ENCODE results near the gene PVR. TPM values are rescaled to one million over a fixed set of nuclear protein-coding genes. Genes with fewer than 3 reads are reported as not detected.

Gene PVR
- polyA plus RNA-seq, 1 donor from 2014 or later, result 19.1 TPM

DNA sequence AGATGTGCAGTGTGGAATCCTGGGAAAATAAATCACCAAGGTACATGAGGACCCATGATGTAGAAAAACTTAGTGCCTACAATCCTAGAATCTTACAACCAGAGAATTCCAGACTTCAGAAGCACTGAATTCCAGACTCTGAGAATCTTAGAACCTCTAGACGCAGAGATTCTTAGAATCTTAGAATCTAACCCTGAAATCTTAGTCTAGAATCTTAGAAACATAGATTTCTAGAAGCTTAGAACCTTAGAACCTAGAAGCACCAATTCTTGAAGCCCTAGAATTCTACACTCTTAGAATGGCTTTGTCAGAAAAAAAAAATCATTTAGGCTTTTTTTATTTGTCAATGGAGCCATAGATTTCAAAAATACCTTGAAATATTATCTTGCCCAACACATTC, 61.3 kb downstream of the PVR start:
- no peak overlapping the region for H3K4me3 ChIP-seq (ENCODE audit: low read length)
- no peak for TF ChIP-seq CTCF (IDR thresholded peaks at IDR 0.05; ENCODE audit: poor library complexity, severe bottlenecking)
- no peak for TF ChIP-seq RAD21 (conservative IDR thresholded peaks at IDR 0.05)
- no peak for TF ChIP-seq POLR2AphosphoS5 (IDR thresholded peaks at IDR 0.05)
- no peak for TF ChIP-seq EP300 (conservative IDR thresholded peaks at IDR 0.05; ENCODE audit: poor library complexity, severe bottlenecking)
- no peak for TF ChIP-seq SMC3 (conservative IDR thresholded peaks at IDR 0.05; ENCODE audit: poor library complexity)
- TF ChIP-seq MXI1 (conservative IDR thresholded peaks at IDR 0.05; ENCODE audit: poor library complexity, severe bottlenecking), result no peak
- no peak for TF ChIP-seq EZH2 (IDR thresholded peaks at IDR 0.05; ENCODE audit: borderline replicate concordance, insufficient read depth, low read length, poor library complexity, severe bottlenecking)
- TF ChIP-seq, protein P1, sequence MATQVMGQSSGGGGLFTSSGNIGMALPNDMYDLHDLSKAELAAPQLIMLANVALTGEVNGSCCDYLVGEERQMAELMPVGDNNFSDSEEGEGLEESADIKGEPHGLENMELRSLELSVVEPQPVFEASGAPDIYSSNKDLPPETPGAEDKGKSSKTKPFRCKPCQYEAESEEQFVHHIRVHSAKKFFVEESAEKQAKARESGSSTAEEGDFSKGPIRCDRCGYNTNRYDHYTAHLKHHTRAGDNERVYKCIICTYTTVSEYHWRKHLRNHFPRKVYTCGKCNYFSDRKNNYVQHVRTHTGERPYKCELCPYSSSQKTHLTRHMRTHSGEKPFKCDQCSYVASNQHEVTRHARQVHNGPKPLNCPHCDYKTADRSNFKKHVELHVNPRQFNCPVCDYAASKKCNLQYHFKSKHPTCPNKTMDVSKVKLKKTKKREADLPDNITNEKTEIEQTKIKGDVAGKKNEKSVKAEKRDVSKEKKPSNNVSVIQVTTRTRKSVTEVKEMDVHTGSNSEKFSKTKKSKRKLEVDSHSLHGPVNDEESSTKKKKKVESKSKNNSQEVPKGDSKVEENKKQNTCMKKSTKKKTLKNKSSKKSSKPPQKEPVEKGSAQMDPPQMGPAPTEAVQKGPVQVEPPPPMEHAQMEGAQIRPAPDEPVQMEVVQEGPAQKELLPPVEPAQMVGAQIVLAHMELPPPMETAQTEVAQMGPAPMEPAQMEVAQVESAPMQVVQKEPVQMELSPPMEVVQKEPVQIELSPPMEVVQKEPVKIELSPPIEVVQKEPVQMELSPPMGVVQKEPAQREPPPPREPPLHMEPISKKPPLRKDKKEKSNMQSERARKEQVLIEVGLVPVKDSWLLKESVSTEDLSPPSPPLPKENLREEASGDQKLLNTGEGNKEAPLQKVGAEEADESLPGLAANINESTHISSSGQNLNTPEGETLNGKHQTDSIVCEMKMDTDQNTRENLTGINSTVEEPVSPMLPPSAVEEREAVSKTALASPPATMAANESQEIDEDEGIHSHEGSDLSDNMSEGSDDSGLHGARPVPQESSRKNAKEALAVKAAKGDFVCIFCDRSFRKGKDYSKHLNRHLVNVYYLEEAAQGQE (IDR thresholded peaks at IDR 0.05; ENCODE audit: borderline replicate concordance), result no peak
- TF ChIP-seq TAF1 (IDR thresholded peaks at IDR 0.05; ENCODE audit: low read depth), result no peak
- H3K79me2 ChIP-seq (replicated peaks; ENCODE audit: insufficient read depth, low read length), result no peaks in the 10 kb centered on the region

GRCh38 chr19:44705502-44706010, 61.8 kb downstream of the PVR start:
- H3K36me3 ChIP-seq (ENCODE audit: insufficient read depth, low read length), result no peaks in the 10 kb centered on the region
- no peaks in the 10 kb centered on the region for H3K9me2 ChIP-seq (ENCODE audit: insufficient read depth, low read length)
- no peak overlapping the region for H2AFZ ChIP-seq (ENCODE audit: low read depth, low read length)
- no peak overlapping the region for H3K4me2 ChIP-seq (ENCODE audit: low read length)
- H3K4me3 ChIP-seq (ENCODE audit: low read length), result no peak overlapping the region
- no peaks in the 10 kb centered on the region for H3K27me3 ChIP-seq (ENCODE audit: insufficient read depth, low read depth, low read length)
- H3K9ac ChIP-seq (ENCODE audit: low read length), result no peak overlapping the region
- H4K20me1 ChIP-seq (ENCODE audit: insufficient read depth), result no peaks in the 10 kb centered on the region
- TF ChIP-seq CTCF (IDR thresholded peaks at IDR 0.05; ENCODE audit: poor library complexity, severe bottlenecking), result no peak
- no peak for TF ChIP-seq RAD21 (conservative IDR thresholded peaks at IDR 0.05)
- no peak for TF ChIP-seq EZH2 (IDR thresholded peaks at IDR 0.05; ENCODE audit: borderline replicate concordance, insufficient read depth, low read length, poor library complexity, severe bottlenecking)
- no peak for TF ChIP-seq SMC3 (conservative IDR thresholded peaks at IDR 0.05; ENCODE audit: poor library complexity)
- TF ChIP-seq TAF1 (IDR thresholded peaks at IDR 0.05; ENCODE audit: low read depth), result no peak
- no peak for TF ChIP-seq POLR2AphosphoS5 (IDR thresholded peaks at IDR 0.05)
- TF ChIP-seq, protein P1 (IDR thresholded peaks at IDR 0.05; ENCODE audit: borderline replicate concordance), result no peak
- no peak for TF ChIP-seq EP300 (conservative IDR thresholded peaks at IDR 0.05; ENCODE audit: poor library complexity, severe bottlenecking)
- TF ChIP-seq MXI1 (conservative IDR thresholded peaks at IDR 0.05; ENCODE audit: poor library complexity, severe bottlenecking), result no peak
- no peaks in the 10 kb centered on the region for H3F3A ChIP-seq (ENCODE audit: insufficient read depth, low read length, poor library complexity, severe bottlenecking)
- H3K79me2 ChIP-seq (replicated peaks; ENCODE audit: insufficient read depth, low read length), result no peaks in the 10 kb centered on the region
- H3K9me3 ChIP-seq (ENCODE audit: low read length), result no peaks in the 10 kb centered on the region
- H3K27ac ChIP-seq (ENCODE audit: low read length), result no peak overlapping the region

More for the DNA sequence above, 61.3 kb downstream of the PVR start:
- no peaks in the 10 kb centered on the region for H3K27me3 ChIP-seq (ENCODE audit: insufficient read depth, low read depth, low read length)
- H2AFZ ChIP-seq (ENCODE audit: low read depth, low read length), result no peak overlapping the region
- H3K9me3 ChIP-seq (ENCODE audit: low read length), result no peaks in the 10 kb centered on the region
- H3K27ac ChIP-seq (ENCODE audit: low read length), result no peak overlapping the region
- H4K20me1 ChIP-seq (ENCODE audit: insufficient read depth), result no peaks in the 10 kb centered on the region
- no peaks in the 10 kb centered on the region for H3F3A ChIP-seq (ENCODE audit: insufficient read depth, low read length, poor library complexity, severe bottlenecking)
- H3K9me2 ChIP-seq (ENCODE audit: insufficient read depth, low read length), result no peaks in the 10 kb centered on the region
- H3K9ac ChIP-seq (ENCODE audit: low read length), result no peak overlapping the region
- H3K36me3 ChIP-seq (ENCODE audit: insufficient read depth, low read length), result no peaks in the 10 kb centered on the region
- no peak overlapping the region for H3K4me2 ChIP-seq (ENCODE audit: low read length)

Data from neural cell (in vitro differentiated cells).